OCI-LY1 (cell line): ENCODE results near the gene GJA1.

ENCODE experiments used
- CTCF ChIP-seq: fragments of 200-600 bp; sonication (generic), shearing (Covaris generic); IDR thresholded peaks from 2 replicates; pipeline ENCODE4 v1.5.1; 2017; ENCODE audit warnings: mild to moderate bottlenecking, antibody characterized with exemption, low read length, moderate library complexity, mixed read lengths
- EZH2 ChIP-seq: fragments of 200-600 bp; sonication (generic), shearing (Covaris generic); IDR thresholded peaks from 2 replicates; pipeline ENCODE4 v1.8.0; 2017; ENCODE audit warnings: borderline replicate concordance, mixed run types, mild to moderate bottlenecking, antibody characterized with exemption, low read length, moderate library complexity, mixed read lengths

DNA sequence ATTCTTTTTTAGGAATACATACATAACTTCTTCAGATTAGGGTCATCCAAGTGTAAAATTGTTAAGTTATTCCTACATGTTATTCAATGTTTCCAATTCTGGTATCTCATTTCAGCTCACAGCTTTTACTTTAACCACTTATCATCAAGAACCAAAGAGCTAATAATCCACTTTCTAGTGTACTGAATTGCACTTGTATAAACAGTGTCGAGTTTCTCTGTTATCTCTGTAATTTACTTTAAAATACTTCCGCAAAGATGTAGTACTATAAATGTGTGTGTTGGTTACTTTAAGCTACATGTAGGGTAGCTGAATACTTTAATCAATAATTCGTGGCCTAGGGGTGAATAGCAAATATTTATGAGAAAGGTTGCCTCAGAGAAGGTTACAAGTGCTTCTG is 8.8 kb upstream of the GJA1 start:
- TF ChIP-seq CTCF, result no peak
- no peak for TF ChIP-seq EZH2
